Kidney (tissue), 14 donors: ENCODE measurements around the gene EDAR. TPM values are rescaled to one million over a fixed set of nuclear protein-coding genes. Genes with fewer than 3 reads are reported as not detected.

ENCODE experiments used
- DNase-seq, 5 donors: peaks; one replicate each; pipeline ENCODE4 v3.0.0-alpha.2; 2013 to 2020
- FAIRE-seq: peaks from 2 replicates; lab custom pipeline; 2012; peaks lifted over from hg19 to GRCh38; lab: Jason Lieb, UNC
- H3K27ac ChIP-seq, 2 donors: one replicate each; pipeline ENCODE4 v1.7.0; 2013; ENCODE audit warnings: low read depth in 2 of 2, low read length in 2 of 2, inconsistent platforms in 1 of 2
- H3K27me3 ChIP-seq: one replicate; pipeline ENCODE4 v1.7.1; 2013; ENCODE audit warnings: low read length, inconsistent platforms; ENCODE audit not compliant: control insufficient read depth, insufficient read depth
- H3K36me3 ChIP-seq, 3 donors: one replicate each; pipeline versions ENCODE4 v1.7.0 to v1.7.1; 2013; ENCODE audit warnings: low read length in 3 of 3, control low read depth in 1 of 3, inconsistent platforms in 1 of 3; ENCODE audit not compliant: insufficient read depth in 3 of 3, control insufficient read depth in 2 of 3
- H3K4me1 ChIP-seq, 3 donors: one replicate each; pipeline versions ENCODE4 v1.7.0 to v1.7.1; 2013; ENCODE audit warnings: low read length in 3 of 3, inconsistent platforms in 1 of 3, low read depth in 1 of 3; ENCODE audit not compliant: control insufficient read depth in 2 of 3, insufficient read depth in 2 of 3
- H3K4me3 ChIP-seq, 3 donors: one replicate each; pipeline versions ENCODE4 v1.7.0 to v1.8.1; 2013; ENCODE audit warnings: low read length in 3 of 3, control low read depth in 1 of 3, inconsistent platforms in 1 of 3
- H3K9ac ChIP-seq, 3 donors: one replicate each; pipeline versions ENCODE4 v1.7.0 to v1.7.1; 2013; ENCODE audit warnings: low read length in 3 of 3, control low read depth in 1 of 3, inconsistent platforms in 1 of 3
- H3K9me3 ChIP-seq, 3 donors: one replicate each; pipeline versions ENCODE4 v1.7.0 to v1.7.1; 2013; ENCODE audit warnings: low read length in 3 of 3, control low read depth in 1 of 3, inconsistent platforms in 1 of 3; ENCODE audit not compliant: control insufficient read depth in 2 of 3, insufficient read depth in 1 of 3
- CTCF ChIP-seq: IDR thresholded peaks from 3 replicates; pipeline ENCODE4 v1.5.1; 2012; ENCODE audit warnings: mild to moderate bottlenecking, moderate library complexity, borderline replicate concordance; ENCODE audit not compliant: insufficient read depth; ENCODE audit errors: extremely low read depth
- intact Hi-C: fragments of 100-400 bp; cut with DNase I; formaldehyde crosslinking; loops from one replicate; pipeline ENCODE4 v1.11.1; 2022
- polyA plus RNA-seq: library from polyadenylated mRNA; stranded (reverse); fragments of 350-450 nt; fragmentation: Illumina TruSeq; extraction: RNeasy Lipid Tissue Mini Kit (QIAGEN cat#74804); gene quantifications from one replicate; pipeline ENCODE4 v1.2.3, GENCODE V29; 2014; ENCODE audit warnings: low read depth, low replicate concordance; ENCODE audit not compliant: insufficient read depth
- total RNA-seq: library from RNA; stranded (reverse); fragmentation: NEBNext Ultra II Directional; extraction: Animal tissue kit (Norgen Biotek cat#: 25700); gene quantifications from one replicate; pipeline ENCODE4 v1.2.1, GENCODE V29; 2021
- donor health status: control.
- donor health status: control.
- donor health status: control.
- donor health status: control.
- donor health status: control.
- donor health status: DM: yes; HTN: yes; CAD: no.
- donor health status: Normal renal cell carcinoma (clear cell type).

Gene EDAR
- total and polyA plus RNA-seq, 2 donors from 2014 or later: 0.17 to 3.1 TPM

GRCh38 chr2:108906403-108907077 is 82.5 kb downstream of the EDAR start:
- Histone ChIP-seq H3K9me3 (no peaks in the 10 kb centered on the region), H3K27me3 (no peaks in the 10 kb centered on the region), H3K4me1 (no peaks in the 10 kb centered on the region), H3K36me3 (no peaks in the 10 kb centered on the region), H3K27ac (no peak overlapping the region), H3K4me3 (no peak overlapping the region), H3K9ac (no peak overlapping the region)
- FAIRE-seq (no peak), DNase-seq (no peak)
- no peak for TF ChIP-seq CTCF
- intact Hi-C loops: no loop called here

- no peaks in the 10 kb centered on the region for H3K9me3 ChIP-seq
- intact Hi-C loops: no loop called here
- H3K27me3 ChIP-seq: no peaks in the 10 kb centered on the region
- H3K4me1 ChIP-seq: no peaks in the 10 kb centered on the region
- DNase-seq (no peak), FAIRE-seq (no peak)
- no peak overlapping the region for H3K4me3 ChIP-seq
- TF ChIP-seq CTCF: no peak
- no peak overlapping the region for H3K9ac ChIP-seq
- no peaks in the 10 kb centered on the region for H3K36me3 ChIP-seq
- no peak overlapping the region for H3K27ac ChIP-seq
Observed at GRCh38 chr2:108905906-108906305, 83.1 kb downstream of the EDAR start.

GRCh38 chr2:108905176-108905575 is 83.8 kb downstream of the EDAR start:
- H3K9ac ChIP-seq: no peak overlapping the region
- H3K27me3 ChIP-seq: no peaks in the 10 kb centered on the region
- H3K4me3 ChIP-seq: no peak overlapping the region
- no peaks in the 10 kb centered on the region for H3K9me3 ChIP-seq
- no peaks in the 10 kb centered on the region for H3K4me1 ChIP-seq
- no peak for DNase-seq
- FAIRE-seq: no peak
- no peaks in the 10 kb centered on the region for H3K36me3 ChIP-seq
- H3K27ac ChIP-seq: no peak overlapping the region
- TF ChIP-seq CTCF: no peak
- intact Hi-C loops: no loop called here

- no peak for TF ChIP-seq CTCF
Observed at GRCh38 chr2:108904680-108905079, 84.3 kb downstream of the EDAR start.

More at GRCh38 chr2:108904680-108905079, 84.3 kb downstream of the EDAR start:
- no peak overlapping the region for H3K27ac ChIP-seq
- DNase-seq (no peak), FAIRE-seq (no peak)
- H3K9me3 ChIP-seq: no peaks in the 10 kb centered on the region
- H3K36me3 ChIP-seq: no peaks in the 10 kb centered on the region
- H3K9ac ChIP-seq: no peak overlapping the region
- H3K4me3 ChIP-seq: no peak overlapping the region
- H3K27me3 ChIP-seq: no peaks in the 10 kb centered on the region
- intact Hi-C loops: no loop called here
- H3K4me1 ChIP-seq: no peaks in the 10 kb centered on the region
